H1 (cell line): ENCODE measurements around the gene PLEKHG2. TPM values are rescaled to one million over a fixed set of nuclear protein-coding genes. Genes with fewer than 3 reads are reported as not detected.
A peak's percentile ranks its signal among the peaks of the same experiment; 100 is the strongest.

Experiments used
- ASH2L ChIP-seq: fragments of 200-600, 300-600 bp; sonication (generic); IDR thresholded peaks from one replicate; pipeline ENCODE4 v1.7.1; 2017; ENCODE audit warnings: low read length
- BACH1 ChIP-seq: IDR thresholded peaks from 2 replicates; pipeline ENCODE4 v1.6.1; 2012; ENCODE audit warnings: low read length, improper control_type of control experiment
- CBX5 ChIP-seq: fragments of 300-800, 300-1000 bp; sonication (generic); IDR thresholded peaks from 2 replicates; pipeline ENCODE4 v1.7.1; 2016; ENCODE audit warnings: antibody characterized with exemption, low read length, low read depth
- E2F6 ChIP-seq: IDR thresholded peaks from 2 replicates; pipeline ENCODE4 v1.6.1; 2012; ENCODE audit warnings: inconsistent platforms
- HDAC2 ChIP-seq, 2 experiments: fragments of 300-600 bp in 1 of 2; sonication (generic) in 1 of 2; IDR thresholded peaks; 2 replicates each; pipeline ENCODE4 v1.6.1; 2011 to 2012; ENCODE audit warnings: low read depth in 2 of 2, low read length in 2 of 2, mild to moderate bottlenecking in 2 of 2, moderate library complexity in 2 of 2, borderline replicate concordance in 1 of 2, inconsistent platforms in 1 of 2
- JUN ChIP-seq: IDR thresholded peaks from 2 replicates; pipeline ENCODE4 v1.6.1; 2011; ENCODE audit warnings: low read depth, mild to moderate bottlenecking, improper control_type of control experiment, low read length
- KDM4A ChIP-seq: IDR thresholded peaks from one replicate; pipeline ENCODE4 v1.7.1; 2012; ENCODE audit warnings: low read depth, mild to moderate bottlenecking, moderate library complexity, low read length, inconsistent platforms; ENCODE audit not compliant: severe bottlenecking
- MAFK ChIP-seq: IDR thresholded peaks from 2 replicates; pipeline ENCODE4 v1.6.1; 2012; ENCODE audit warnings: low read depth, mild to moderate bottlenecking, improper control_type of control experiment, low read length
- PHF8 ChIP-seq: fragments of 200-600 bp; sonication (generic); conservative IDR thresholded peaks from 2 replicates; pipeline ENCODE4 v1.7.1; 2012; ENCODE audit warnings: low read depth, mild to moderate bottlenecking, inconsistent platforms, low read length, moderate library complexity
- POLR2A ChIP-seq, 2 experiments: IDR thresholded peaks; 1 replicate in 1 of 2; 2 replicates in 1 of 2; pipeline ENCODE4 v1.6.1; 2011; ENCODE audit warnings: low read depth in 2 of 2, low read length in 2 of 2, mild to moderate bottlenecking in 2 of 2; ENCODE audit errors: control extremely low read depth in 1 of 2
- POLR2AphosphoS5 ChIP-seq: IDR thresholded peaks from 2 replicates; pipeline ENCODE4 v1.6.1; 2011; ENCODE audit warnings: low read depth, low read length
- SP1 ChIP-seq: IDR thresholded peaks from 2 replicates; pipeline ENCODE4 v1.6.1; 2011; ENCODE audit warnings: low read depth, low read length
- SP4 ChIP-seq: IDR thresholded peaks from 2 replicates; pipeline ENCODE4 v1.6.1; 2012; ENCODE audit warnings: low read length, inconsistent platforms
- SRF ChIP-seq: IDR thresholded peaks from 2 replicates; pipeline ENCODE4 v1.6.1; 2011; ENCODE audit warnings: mild to moderate bottlenecking, low read depth, low read length, moderate library complexity
- TAF1 ChIP-seq: IDR thresholded peaks from 2 replicates; pipeline ENCODE4 v1.6.1; 2011; ENCODE audit warnings: mild to moderate bottlenecking, low read depth, low read length
- TAF7 ChIP-seq: optimal IDR thresholded peaks from 2 replicates; pipeline ENCODE3; 2011; ENCODE audit warnings: low read depth, mild to moderate bottlenecking, inconsistent platforms, low read length, moderate library complexity, borderline replicate concordance
- TBP ChIP-seq: IDR thresholded peaks from 2 replicates; pipeline ENCODE4 v1.6.1; 2011; ENCODE audit warnings: low read depth, low read length, improper control_type of control experiment
- ZNF274 ChIP-seq: IDR thresholded peaks from 2 replicates; pipeline ENCODE4 v1.7.0; 2012; ENCODE audit warnings: low read length, borderline replicate concordance; ENCODE audit errors: extremely low read depth
- polyA plus RNA-seq, 7 experiments: library from polyadenylated mRNA; depleted of rRNA in 3 of 7; stranded (reverse) in 5 of 7; unstranded in 2 of 7; fragments of >200 nt in 5 of 7; fragments of 200-250 nt in 2 of 7; gene quantifications; 1 replicate in 5 of 7; 2 replicates in 1 of 7; 4 replicates in 1 of 7; pipeline versions ENCODE4 v1.2.1 to v1.2.3, GENCODE V29; 2011 to 2013; ENCODE audit warnings: missing spikeins in 2 of 7, mixed read lengths in 2 of 7
- total RNA-seq: library from RNA; stranded (reverse); fragmentation: NEBNext Ultra II Directional; extraction: Animal tissue kit (Norgen Biotek cat#: 25700); gene quantifications from 2 replicates; pipeline ENCODE4 v1.2.1, GENCODE V29; 2021
- TF ChIP-seq, protein P1 (sequence below): IDR thresholded peaks from 2 replicates; pipeline ENCODE4 v1.6.1; 2011; ENCODE audit warnings: low read depth, mild to moderate bottlenecking, low read length; ENCODE audit not compliant: insufficient read depth

PLEKHG2 gene
- total and polyA plus RNA-seq, 2 of the 8 experiments (the other 6 are each of a cell fraction or from before 2014, with no cell fraction given), result 16.9 to 65.7 TPM

DNA sequence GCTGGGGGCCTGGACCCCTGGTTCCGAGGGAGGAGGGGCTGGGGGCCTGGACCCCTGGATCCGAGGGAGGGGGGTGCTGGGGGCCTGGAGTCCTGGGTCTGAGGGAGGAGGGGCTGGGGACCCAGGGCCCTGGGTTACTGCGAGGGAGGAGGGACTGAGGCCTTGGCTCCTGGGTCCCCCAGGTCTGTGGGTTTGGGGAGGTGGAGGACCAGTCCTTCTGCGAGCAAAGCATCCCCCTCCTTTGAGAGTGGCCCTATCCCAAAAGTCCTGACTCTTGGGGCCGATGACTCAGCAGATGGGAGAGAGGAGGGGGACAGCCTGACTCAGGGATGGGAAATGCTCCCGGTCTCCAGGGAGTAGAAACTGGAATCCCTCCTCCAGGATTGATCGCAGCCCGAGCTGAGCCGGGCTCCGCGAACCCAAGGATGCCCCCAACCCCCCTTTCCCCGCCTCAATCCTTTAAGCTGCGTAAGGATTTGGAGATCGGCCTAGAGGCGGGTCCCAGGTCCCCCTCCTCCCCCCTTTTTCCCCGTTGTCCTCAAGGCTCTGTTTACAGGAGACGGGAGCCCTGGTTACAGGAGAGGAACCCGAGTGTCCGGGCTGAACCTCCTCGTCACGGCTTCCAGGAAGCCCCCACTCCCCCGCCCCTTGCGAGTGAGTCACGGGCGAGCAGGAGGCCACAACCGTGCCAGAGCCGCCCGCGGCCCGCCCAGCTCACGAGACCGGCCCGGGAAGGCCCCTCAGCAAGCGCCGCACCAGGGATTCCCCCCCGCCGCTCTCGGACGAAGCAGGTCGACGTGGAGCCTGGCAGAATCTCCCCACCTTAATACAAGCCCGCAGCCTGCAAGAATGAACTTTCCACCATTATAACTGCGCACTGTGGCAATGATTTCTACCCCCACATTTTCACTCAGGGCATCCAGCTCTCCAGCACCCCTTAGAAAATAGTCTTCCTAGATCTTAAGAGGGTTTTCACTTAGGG, 8.8 kb upstream of the PLEKHG2 start (continued):
- TF ChIP-seq POLR2A (IDR thresholded peaks at IDR 0.05; ENCODE audit: control extremely low read depth in 1 of 2, low read depth in 2 of 2, low read length in 2 of 2), result peak in 1 of 2 experiments; percentile 94; a peak in 2 of 3 replicates
- TF ChIP-seq TAF1, result peak; percentile 77
- peak; percentile 67; the same call in 1 of the 2 replicates for TF ChIP-seq POLR2AphosphoS5
- peak; percentile 64 for TF ChIP-seq TBP
- no peak for TF ChIP-seq SRF
- no peak for TF ChIP-seq E2F6
- TF ChIP-seq, protein P1, sequence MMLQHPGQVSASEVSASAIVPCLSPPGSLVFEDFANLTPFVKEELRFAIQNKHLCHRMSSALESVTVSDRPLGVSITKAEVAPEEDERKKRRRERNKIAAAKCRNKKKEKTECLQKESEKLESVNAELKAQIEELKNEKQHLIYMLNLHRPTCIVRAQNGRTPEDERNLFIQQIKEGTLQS, result no peak
- peak; percentile 46; the same call in 1 of the 2 replicates for TF ChIP-seq PHF8
- TF ChIP-seq HDAC2 (IDR thresholded peaks at IDR 0.05; ENCODE audit: borderline replicate concordance in 1 of 2, low read depth in 2 of 2, low read length in 2 of 2), result no peak
- peak; percentile 99 for TF ChIP-seq BACH1
- TF ChIP-seq CBX5, result no peak
- peak; percentile 63 for TF ChIP-seq SP4
- peak; percentile 87 for TF ChIP-seq SP1
- peak; percentile 24 for TF ChIP-seq ASH2L
- peak; percentile 48 for TF ChIP-seq TAF7
- no peak for TF ChIP-seq JUN
- no peak for TF ChIP-seq KDM4A
- no peak for TF ChIP-seq ZNF274
- peak; percentile 95 for TF ChIP-seq MAFK
